ENCODE results near the gene VDR. TPM values are rescaled to one million over a fixed set of nuclear protein-coding genes. Genes with fewer than 3 reads are reported as not detected.

Gene VDR
- total RNA-seq, 1 experiment from 2014 or later: 9.5 TPM

- no peak overlapping the region for H3K9ac ChIP-seq (ENCODE audit: low read length)
- BruUV-seq (replicated peaks): no TSS peak
- H2AFZ ChIP-seq (ENCODE audit: low read depth, low read length, poor library complexity, severe bottlenecking): no peak overlapping the region
- no peak for ATAC-seq
- ChIA-PET CTCF (no interaction called here), RAD21 (ENCODE audit: low non-redundant PET in 1 of 2, low total read pairs in 2 of 2, uncharacterized antibody in 2 of 2, unreplicated experiment in 2 of 2) (no interaction called here), POLR2A (no interaction called here)
- H3K4me3 ChIP-seq (replicated peaks in 1 of 2; ENCODE audit: low read depth in 1 of 2, low read length in 2 of 2): no peak overlapping the region
- H3K4me2 ChIP-seq (ENCODE audit: low read length): no peak overlapping the region
- peaks cover 11 to 27% of the 10 kb centered on the region in 2 experiments for H3K4me1 ChIP-seq (ENCODE audit: control insufficient read depth in 1 of 2, insufficient read depth in 2 of 2, low read length in 2 of 2)
- intact Hi-C loops (cut with micrococcal nuclease): no loop called here
- no peaks in the 10 kb centered on the region for H3K79me2 ChIP-seq (ENCODE audit: insufficient read depth, low read length)
- no peak overlapping the region for H3K27ac ChIP-seq (ENCODE audit: low read depth, low read length)
- no peaks in the 10 kb centered on the region for H3K27me3 ChIP-seq (ENCODE audit: insufficient read depth, low read length)
- H3K36me3 ChIP-seq (ENCODE audit: control insufficient read depth in 1 of 2, insufficient read depth in 2 of 2, low read length in 2 of 2): no peaks in the 10 kb centered on the region
- DNase-seq (ENCODE audit: low read depth, low spot score): no peak
- no peaks in the 10 kb centered on the region for H4K20me1 ChIP-seq (ENCODE audit: insufficient read depth)
- no peak for TF ChIP-seq TCF7L2 (IDR thresholded peaks at IDR 0.05; ENCODE audit: borderline replicate concordance, extremely low read depth, insufficient read depth, insufficient read length)
- no peak for TF ChIP-seq YY1 (IDR thresholded peaks at IDR 0.05; ENCODE audit: extremely low read depth, insufficient replicate concordance, low read depth, low read length)
- no peak for TF ChIP-seq FOSL1 (IDR thresholded peaks at IDR 0.05; ENCODE audit: low read depth)
- no peak for TF ChIP-seq EZH2phosphoT487 (IDR thresholded peaks at IDR 0.05; ENCODE audit: borderline replicate concordance)
- no peak for TF ChIP-seq SP1 (IDR thresholded peaks at IDR 0.05; ENCODE audit: low read depth)
- no peak for TF ChIP-seq ZNF274 (IDR thresholded peaks at IDR 0.05; ENCODE audit: low read depth, low read length)
- no peak for TF ChIP-seq REST (IDR thresholded peaks at IDR 0.05; ENCODE audit: low read depth)
- no peak for TF ChIP-seq CEBPB (IDR thresholded peaks at IDR 0.05; ENCODE audit: low read depth)
- H3K9me3 ChIP-seq (ENCODE audit: control insufficient read depth in 1 of 2, insufficient read depth in 1 of 2, low read depth in 1 of 2, low read length in 2 of 2): no peaks in the 10 kb centered on the region
- H3K9me2 ChIP-seq (ENCODE audit: insufficient read depth): no peaks in the 10 kb centered on the region
Observed at GRCh38 chr12:47860279-47860841, 44.4 kb downstream of the VDR start.

All from HCT116 (cell line).